HEK293 (cell line): ENCODE measurements around the gene C6orf47.

Source experiments
- CTCF ChIA-PET: fragments of 350-600 bp; formaldehyde crosslinking; extraction: SDS; loops from one replicate; lab custom pipeline; 2021; ENCODE audit warnings: antibody characterized with exemption; lab: Yijun Ruan, JAX
- POLR2A ChIA-PET: fragments of 300-600 bp; formaldehyde crosslinking; extraction: SDS; loops from one replicate; lab custom pipeline; 2020; ENCODE audit warnings: antibody characterized with exemption, inconsistent platforms; lab: Yijun Ruan, JAX
- H3K27ac ChIP-seq: fragments of 200-500 bp; sonication (Bioruptor generic); 2 replicates; pipeline ENCODE4 v1.5.1; 2014; ENCODE audit warnings: low read depth, low read length, control low read depth, inconsistent platforms; ENCODE audit errors: extremely low read depth
- H3K36me3 ChIP-seq, 2 experiments: fragments of 200-500 bp in 1 of 2; sonication (Bioruptor generic) in 1 of 2; 1 replicate in 1 of 2; 2 replicates in 1 of 2; pipeline ENCODE4 v1.5.1; 2014 to 2017; ENCODE audit warnings: inconsistent platforms in 2 of 2, low read length in 2 of 2; ENCODE audit not compliant: control insufficient read depth in 2 of 2, insufficient read depth in 1 of 2
- H3K4me1 ChIP-seq: fragments of 200-500 bp; sonication (Bioruptor generic); 2 replicates; pipeline ENCODE4 v1.5.1; 2014; ENCODE audit warnings: mild to moderate bottlenecking, low read length, inconsistent platforms; ENCODE audit not compliant: control insufficient read depth, insufficient read depth
- H3K4me3 ChIP-seq: 2 replicates; pipeline ENCODE4 v1.5.1; 2011; ENCODE audit warnings: low read depth, mild to moderate bottlenecking, control low read depth, low read length, moderate library complexity
- H3K9me3 ChIP-seq: fragments of 200-500 bp; sonication (Bioruptor generic); 2 replicates; pipeline ENCODE4 v1.5.1; 2014; ENCODE audit warnings: low read depth, low read length, inconsistent platforms; ENCODE audit not compliant: control insufficient read depth, insufficient read depth
- ATF2 ChIP-seq: fragments of 450-650 bp; formaldehyde crosslinking; IDR thresholded peaks from 2 replicates; pipeline ENCODE4 v1.5.1; 2016; ENCODE audit warnings: missing biosample characterization, missing genetic modification characterization, low read depth
- BCL11B ChIP-seq: fragments of 450-650 bp; formaldehyde crosslinking; IDR thresholded peaks from 2 replicates; pipeline ENCODE4 v1.5.1; 2016; ENCODE audit warnings: low read depth, missing biosample characterization, missing genetic modification characterization
- GFI1B ChIP-seq: fragments of 450-650 bp; formaldehyde crosslinking; IDR thresholded peaks from 2 replicates; pipeline ENCODE4 v1.5.1; 2016; ENCODE audit warnings: missing biosample characterization, missing genetic modification characterization
- KLF1 ChIP-seq: fragments of 450-650 bp; formaldehyde crosslinking; IDR thresholded peaks from 2 replicates; pipeline ENCODE4 v1.5.1; 2016; ENCODE audit warnings: missing biosample characterization, missing genetic modification characterization
- KLF16 ChIP-seq: fragments of 450-650 bp; formaldehyde crosslinking; IDR thresholded peaks from 2 replicates; pipeline ENCODE4 v1.5.1; 2017; ENCODE audit warnings: missing biosample characterization, missing genetic modification characterization
- MYNN ChIP-seq: fragments of 450-650 bp; formaldehyde crosslinking; IDR thresholded peaks from 2 replicates; pipeline ENCODE4 v1.5.1; 2016; ENCODE audit warnings: missing biosample characterization, missing genetic modification characterization, borderline replicate concordance
- PRDM6 ChIP-seq: fragments of 450-650 bp; formaldehyde crosslinking; IDR thresholded peaks from 2 replicates; pipeline ENCODE4 v1.5.1; 2017; ENCODE audit warnings: missing biosample characterization, missing genetic modification characterization
- TCF7L2 ChIP-seq: IDR thresholded peaks from 2 replicates; pipeline ENCODE4 v1.6.1; 2011; ENCODE audit warnings: low read depth, mild to moderate bottlenecking, inconsistent platforms, low read length, moderate library complexity, borderline replicate concordance
- ZBTB48 ChIP-seq: fragments of 450-650 bp; formaldehyde crosslinking; IDR thresholded peaks from 2 replicates; pipeline ENCODE4 v1.5.1; 2016; ENCODE audit warnings: missing biosample characterization, missing genetic modification characterization
- ZNF132 ChIP-seq: fragments of 450-650 bp; formaldehyde crosslinking; IDR thresholded peaks from 2 replicates; pipeline ENCODE4 v1.5.1; 2017; ENCODE audit warnings: missing biosample characterization, missing genetic modification characterization, borderline replicate concordance
- ZNF223 ChIP-seq: fragments of 450-650 bp; formaldehyde crosslinking; IDR thresholded peaks from 2 replicates; pipeline ENCODE4 v1.5.1; 2016; ENCODE audit warnings: missing biosample characterization, missing genetic modification characterization
- ZNF366 ChIP-seq: fragments of 450-650 bp; formaldehyde crosslinking; conservative IDR thresholded peaks from 2 replicates; pipeline ENCODE4 v1.5.1; 2016; ENCODE audit warnings: missing biosample characterization, missing genetic modification characterization
- ZNF416 ChIP-seq: fragments of 450-650 bp; formaldehyde crosslinking; IDR thresholded peaks from 2 replicates; pipeline ENCODE4 v1.5.1; 2016; ENCODE audit warnings: missing biosample characterization, missing genetic modification characterization
- ZNF449 ChIP-seq: fragments of 450-650 bp; formaldehyde crosslinking; IDR thresholded peaks from 2 replicates; pipeline ENCODE4 v1.5.1; 2017; ENCODE audit warnings: missing biosample characterization, mild to moderate bottlenecking, missing genetic modification characterization, moderate library complexity
- ZNF501 ChIP-seq: fragments of 450-650 bp; formaldehyde crosslinking; IDR thresholded peaks from 2 replicates; pipeline ENCODE4 v1.5.1; 2016; ENCODE audit warnings: missing biosample characterization, missing genetic modification characterization
- ZNF514 ChIP-seq: fragments of 450-650 bp; formaldehyde crosslinking; IDR thresholded peaks from 2 replicates; pipeline ENCODE4 v1.5.1; 2016; ENCODE audit warnings: missing biosample characterization, missing genetic modification characterization
- ZNF529 ChIP-seq: fragments of 450-650 bp; formaldehyde crosslinking; IDR thresholded peaks from 2 replicates; pipeline ENCODE4 v1.5.1; 2017; ENCODE audit warnings: missing genetic modification characterization, missing biosample characterization; ENCODE audit not compliant: insufficient replicate concordance
- ZNF530 ChIP-seq: fragments of 450-650 bp; formaldehyde crosslinking; IDR thresholded peaks from 2 replicates; pipeline ENCODE4 v1.5.1; 2016; ENCODE audit warnings: low read depth, missing biosample characterization, missing genetic modification characterization
- ZNF548 ChIP-seq: fragments of 450-650 bp; formaldehyde crosslinking; IDR thresholded peaks from 2 replicates; pipeline ENCODE4 v1.5.1; 2016; ENCODE audit warnings: missing biosample characterization, missing genetic modification characterization
- ZNF596 ChIP-seq: fragments of 450-650 bp; IDR thresholded peaks from 2 replicates; pipeline ENCODE4 v1.5.0; 2018; ENCODE audit warnings: missing biosample characterization, mild to moderate bottlenecking, missing genetic modification characterization, moderate library complexity
- ZNF600 ChIP-seq: fragments of 450-650 bp; formaldehyde crosslinking; IDR thresholded peaks from 2 replicates; pipeline ENCODE4 v1.5.1; 2016; ENCODE audit warnings: missing biosample characterization, missing genetic modification characterization
- ZNF623 ChIP-seq: fragments of 450-650 bp; formaldehyde crosslinking; IDR thresholded peaks from 2 replicates; pipeline ENCODE4 v1.5.1; 2016; ENCODE audit warnings: missing biosample characterization, missing genetic modification characterization
- ZNF654 ChIP-seq: fragments of 450-650 bp; formaldehyde crosslinking; IDR thresholded peaks from 2 replicates; pipeline ENCODE4 v1.5.1; 2016; ENCODE audit warnings: low read depth, missing biosample characterization, missing genetic modification characterization
- ZNF692 ChIP-seq: fragments of 450-650 bp; formaldehyde crosslinking; IDR thresholded peaks from 2 replicates; pipeline ENCODE4 v1.5.1; 2016; ENCODE audit warnings: missing biosample characterization, missing genetic modification characterization
- ZNF785 ChIP-seq: fragments of 450-650 bp; formaldehyde crosslinking; IDR thresholded peaks from 2 replicates; pipeline ENCODE4 v1.5.1; 2016; ENCODE audit warnings: missing biosample characterization, missing genetic modification characterization
- ZNF830 ChIP-seq: fragments of 450-650 bp; IDR thresholded peaks from 2 replicates; pipeline ENCODE4 v1.5.0; 2018; ENCODE audit warnings: missing biosample characterization, missing genetic modification characterization, low read depth, mild to moderate bottlenecking, moderate library complexity
- ZSCAN18 ChIP-seq: fragments of 450-650 bp; formaldehyde crosslinking; IDR thresholded peaks from 2 replicates; pipeline ENCODE4 v1.5.1; 2016; ENCODE audit warnings: missing biosample characterization, missing genetic modification characterization
- ZSCAN30 ChIP-seq: fragments of 450-650 bp; IDR thresholded peaks from 2 replicates; pipeline ENCODE4 v1.5.1; 2018; ENCODE audit warnings: missing biosample characterization, mild to moderate bottlenecking, missing genetic modification characterization, moderate library complexity

Gene C6orf47

GRCh38 chr6:31652925-31653724 lies 7.5 kb downstream of the C6orf47 start:
- CTCF ChIA-PET: interaction anchor here (0.5 to 2.5 kb wide), 12 partner anchors 8 to 263 kb away, joined by 3 to 16 read pairs (median 4); partner anchors contain the start of genes ATP6V1G2, C6orf47 and GPANK1
- Histone ChIP-seq H3K9me3 (no peaks in the 10 kb centered on the region), H3K4me1 (0 out of 2 replicates have a peak, but pooled peaks cover 6% of the 10 kb centered on the region), H3K4me3 (peak overlapping the region; percentile 85), H3K27ac (peak overlapping the region; percentile 87), H3K36me3 (peaks cover 27 to 57% of the 10 kb centered on the region in 2 experiments; a peak in 2 of 3 replicates)
- POLR2A ChIA-PET: interaction anchor here (0.5 to 7.7 kb wide), 27 partner anchors 10 to 1319 kb away, joined by 3 to 180 read pairs (median 7); partner anchors contain the start of genes ABHD16A, ATP6V1G2, C6orf47 and CLIC1
- no peak for TF ChIP-seq PRDM6
- no peak for TF ChIP-seq ZNF529 (tag by site-specific recombination)
- TF ChIP-seq ZNF223 (tag by site-specific recombination): no peak
- TF ChIP-seq ZNF416 (tag by site-specific recombination): no peak
- peak; percentile 13 for TF ChIP-seq KLF16
- no peak for TF ChIP-seq ATF2 (tag by site-specific recombination)
- TF ChIP-seq ZNF132 (tag by site-specific recombination): no peak
- TF ChIP-seq ZNF514 (tag by site-specific recombination): no peak
- peak; percentile 2; the same call in 1 of the 2 replicates for TF ChIP-seq ZNF654 (tag by site-specific recombination)
- no peak for TF ChIP-seq ZBTB48 (tag by site-specific recombination)
- peak; percentile 88 for TF ChIP-seq ZNF449 (tag by site-specific recombination)
- TF ChIP-seq ZNF785 (tag by site-specific recombination): no peak
- no peak for TF ChIP-seq GFI1B (tag by site-specific recombination)
- TF ChIP-seq ZNF830 (tag by site-specific recombination): no peak
- TF ChIP-seq ZSCAN18 (tag by site-specific recombination): no peak
- TF ChIP-seq BCL11B: peak; percentile 6; the same call in 1 of the 2 replicates
- no peak for TF ChIP-seq ZNF530 (tag by site-specific recombination)
- no peak for TF ChIP-seq ZNF596 (tag by site-specific recombination)
- TF ChIP-seq ZNF600: peak; percentile 58
- TF ChIP-seq ZNF692: 0 out of 2 replicates have a peak, but pooled peaks have one; percentile 13
- TF ChIP-seq ZSCAN30 (tag by site-specific recombination): no peak
- TF ChIP-seq TCF7L2: no peak
- no peak; the same call in 1 of the 2 replicates for TF ChIP-seq KLF1 (tag by site-specific recombination)
- no peak for TF ChIP-seq ZNF548
- peak; percentile 41; the same call in 1 of the 2 replicates for TF ChIP-seq ZNF501 (tag by site-specific recombination)
- TF ChIP-seq MYNN (tag by site-specific recombination): no peak
- peak; percentile 82 for TF ChIP-seq ZNF366
- TF ChIP-seq ZNF623 (tag by site-specific recombination): no peak
